GM21423 (cell line): Measurements from ENCODE around the gene HIPK1.
A peak's percentile ranks its signal among the peaks of the same experiment; 100 is the strongest.

ENCODE experiments used
- ATAC-seq: cut with Tn5 transposase; IDR thresholded peaks from one replicate; pipeline ENCODE4 v1.9.1; 2021; ENCODE audit warnings: mild to moderate bottlenecking, moderate library complexity; ENCODE audit not compliant: unreplicated experiment

Gene HIPK1

DNA sequence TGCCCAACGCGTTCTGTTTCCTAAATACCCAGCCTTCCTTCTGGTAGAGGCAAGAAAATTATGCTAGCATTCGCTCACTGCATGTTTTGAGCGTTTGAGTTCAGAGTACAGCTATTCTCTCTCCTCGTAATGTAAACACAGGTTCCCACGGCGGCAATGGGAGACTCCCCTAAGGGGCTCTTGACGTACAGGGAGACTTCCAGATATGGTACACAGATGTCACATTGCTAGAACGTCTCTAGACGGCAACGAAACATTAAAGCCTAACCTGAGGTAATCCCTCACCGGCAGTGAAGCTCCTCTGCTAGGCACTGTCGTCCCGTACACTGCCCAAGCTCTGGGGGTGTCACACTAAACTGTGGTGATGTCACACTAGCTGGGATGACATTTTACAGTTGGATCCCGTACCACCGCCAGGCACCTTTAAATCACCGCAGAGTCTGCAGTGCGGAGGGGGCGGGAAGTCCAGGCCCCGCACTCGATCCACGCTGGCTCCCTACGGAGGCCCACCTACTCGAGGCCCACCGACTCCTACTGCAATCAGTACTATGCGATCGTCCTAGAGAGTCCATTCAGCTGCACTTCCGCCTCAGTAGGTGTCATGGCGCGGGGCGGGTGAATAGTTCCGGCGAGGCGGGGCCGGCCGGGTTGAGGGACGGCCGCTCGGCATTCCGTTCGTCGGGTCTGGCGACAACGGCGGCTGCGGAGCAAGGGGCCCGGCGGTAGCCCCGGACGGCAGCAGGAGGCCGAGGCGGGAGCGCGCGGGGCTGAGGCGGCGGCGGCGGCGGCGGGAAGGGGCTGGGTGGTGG, at the start of gene HIPK1:
HIPK1 (plus strand) TSS at position 384 of the 809 bp plus-strand sequence.
- peak; percentile 72 for ATAC-seq

DNA sequence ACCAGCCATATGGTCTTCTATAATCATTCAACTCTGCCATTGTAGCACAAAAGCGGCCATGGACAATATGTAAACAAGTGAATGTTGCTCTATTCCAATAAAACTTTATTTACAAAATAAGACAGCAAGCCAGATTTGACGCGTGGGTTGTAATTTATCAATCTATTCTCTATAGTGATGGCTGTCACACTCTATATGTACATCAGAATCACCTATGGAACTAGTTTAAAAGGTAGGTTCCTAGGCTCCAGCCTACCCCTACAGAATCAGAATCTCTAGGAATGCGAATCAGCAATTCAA, 49.4 kb upstream of the HIPK1 start:
- no peak for ATAC-seq

DNA sequence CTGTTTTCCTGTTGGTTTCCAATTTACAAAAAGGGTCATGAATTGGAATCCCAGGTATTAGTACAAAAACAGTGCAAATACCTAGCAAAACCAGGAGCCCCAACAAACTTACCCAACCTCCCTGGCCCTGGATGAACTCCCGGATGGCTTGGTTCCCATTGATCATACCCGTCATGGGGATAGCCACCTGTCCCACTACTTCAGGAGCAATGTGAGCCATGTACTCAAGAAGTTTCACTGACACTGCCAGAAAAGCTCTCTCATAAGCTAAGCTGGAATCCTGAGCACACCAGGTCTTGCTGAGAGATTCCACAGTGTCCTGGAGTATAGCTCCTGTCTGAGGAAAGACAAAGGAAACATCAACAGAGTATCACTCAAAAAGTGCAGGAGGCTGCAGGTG, 47.5 kb upstream of the HIPK1 start:
- ATAC-seq = no peak

DNA sequence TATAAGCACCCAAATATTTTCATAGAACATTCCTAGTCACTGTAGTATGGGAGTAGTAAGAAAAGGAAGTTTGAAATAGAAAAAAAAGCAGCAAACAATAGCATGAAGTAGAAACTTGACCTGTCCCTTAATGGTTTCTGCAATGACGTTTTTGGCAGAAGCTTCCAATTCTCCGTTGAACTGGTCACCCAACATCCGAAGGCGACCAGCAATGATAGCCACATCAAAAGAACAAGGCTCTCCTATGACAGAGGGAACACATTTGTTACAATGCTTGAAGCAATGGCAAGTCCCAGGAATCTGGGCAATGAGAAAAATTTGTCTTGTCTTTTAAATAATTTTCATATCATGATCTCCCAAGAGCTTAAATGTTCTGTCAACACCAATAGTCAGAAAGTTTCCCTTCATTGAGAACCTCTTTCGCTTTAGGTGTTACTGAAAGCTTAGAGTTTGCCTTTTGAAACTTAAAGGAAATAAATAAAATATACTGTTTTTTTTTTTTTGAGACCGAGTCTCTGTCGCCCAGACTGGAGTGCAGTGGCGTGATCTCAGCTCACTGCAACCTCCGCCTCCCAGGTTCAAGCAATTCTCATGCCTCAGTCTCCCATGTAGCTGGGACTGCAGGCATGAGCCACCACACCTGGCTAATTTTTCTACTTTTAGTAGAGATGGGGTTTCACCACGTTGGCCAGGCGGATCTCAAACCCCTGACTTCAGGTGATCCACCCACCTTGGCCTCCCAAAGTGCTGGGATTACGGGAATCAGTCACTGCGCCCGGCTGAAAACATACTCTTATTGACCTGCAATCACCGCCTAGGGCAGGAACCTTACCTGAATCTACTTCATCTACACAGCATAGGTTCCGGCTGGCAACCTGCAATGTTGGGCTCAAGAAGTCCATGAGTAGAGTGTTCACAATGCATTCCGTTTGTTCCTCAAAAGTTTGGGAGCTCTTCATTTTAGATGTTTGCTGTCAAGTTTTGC, 42.4 kb upstream of the HIPK1 start:
- ATAC-seq = no peak

DNA sequence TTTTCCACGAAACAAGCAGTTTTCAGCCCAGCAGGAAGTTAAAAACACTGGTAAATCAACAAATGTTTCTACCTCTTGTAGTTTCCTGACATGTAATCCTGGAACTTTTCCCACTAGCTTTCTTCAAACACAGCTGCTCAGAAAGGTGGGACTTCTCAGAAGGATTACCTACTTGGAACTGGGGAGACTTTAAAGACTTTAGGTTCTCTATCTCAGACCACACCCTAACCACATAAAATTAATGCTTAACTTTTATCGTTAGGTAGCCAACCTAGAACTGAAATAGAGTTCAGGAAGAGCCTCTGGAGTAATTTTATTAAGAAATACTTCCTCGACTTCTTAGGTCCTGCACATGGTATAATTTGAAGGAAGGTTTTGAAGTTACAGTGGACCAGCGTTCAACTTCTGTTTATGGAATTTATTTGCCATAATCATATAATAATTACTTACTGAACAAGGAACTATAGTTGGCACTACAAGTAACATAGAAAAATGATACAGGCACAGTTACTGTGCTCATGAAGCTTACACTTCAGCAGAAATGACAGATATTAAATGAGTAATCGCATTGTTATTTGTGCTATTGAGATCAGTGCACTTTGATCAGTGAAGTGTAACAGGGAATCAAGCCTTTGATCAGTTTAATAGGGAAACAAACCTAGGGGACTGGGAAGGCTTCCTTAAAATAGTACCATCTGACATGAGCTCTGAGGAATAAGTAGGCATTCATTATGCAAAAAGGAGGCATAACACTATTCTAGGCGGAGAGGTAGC, 41.5 kb upstream of the HIPK1 start, which contains the start of gene BCL2L15:
BCL2L15 (minus strand) TSS at position 180 of the 774 bp plus-strand sequence. CDS start 206 bp downstream, outside the sequence.
- ATAC-seq = no peak

DNA sequence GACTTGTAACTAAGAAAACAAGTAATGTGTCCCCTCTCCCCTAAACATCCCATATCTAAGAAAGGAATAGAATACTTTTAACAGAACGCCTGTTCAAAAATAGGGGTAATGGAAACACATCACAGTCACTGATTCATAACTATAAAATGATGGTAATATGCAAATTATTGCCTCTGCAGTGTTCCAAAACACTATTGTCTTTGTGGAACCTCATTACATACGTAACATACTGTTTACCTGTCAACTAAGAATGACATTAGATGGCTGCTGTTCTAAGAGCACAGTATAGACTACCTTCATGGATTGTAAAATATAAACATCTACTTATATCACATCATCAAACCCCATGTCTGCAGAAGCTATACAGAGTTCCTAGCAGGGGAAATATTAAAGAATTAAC, 38.3 kb upstream of the HIPK1 start:
- ATAC-seq = no peak

DNA sequence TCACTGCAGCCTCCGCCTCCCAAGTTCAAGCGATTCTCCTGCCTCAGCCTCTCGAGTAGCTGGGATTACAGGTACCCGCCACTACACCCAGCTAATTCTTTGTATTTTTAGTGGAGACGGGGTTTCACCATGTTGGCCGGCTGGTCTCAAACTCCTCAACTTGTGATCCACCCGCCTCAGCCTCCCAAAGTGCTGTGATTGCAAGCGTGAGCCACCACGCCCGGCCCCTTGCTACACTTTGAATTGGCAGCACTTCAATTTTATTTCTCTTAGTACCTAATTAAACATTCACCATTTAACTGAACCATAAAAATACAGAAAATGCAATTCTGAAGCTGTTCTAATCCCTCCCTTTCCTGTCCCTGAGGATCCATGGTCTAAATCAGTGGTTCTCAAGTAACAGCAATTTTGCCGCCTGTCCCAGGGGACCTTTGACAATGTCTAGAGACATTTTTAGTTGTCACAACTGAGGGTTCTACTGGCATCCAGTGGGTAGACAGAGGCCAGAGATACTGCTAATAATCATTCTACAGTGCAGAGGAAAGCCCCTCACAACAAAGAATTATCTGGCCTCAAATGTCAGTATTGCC, 37.4 kb upstream of the HIPK1 start:
- no peak for ATAC-seq

DNA sequence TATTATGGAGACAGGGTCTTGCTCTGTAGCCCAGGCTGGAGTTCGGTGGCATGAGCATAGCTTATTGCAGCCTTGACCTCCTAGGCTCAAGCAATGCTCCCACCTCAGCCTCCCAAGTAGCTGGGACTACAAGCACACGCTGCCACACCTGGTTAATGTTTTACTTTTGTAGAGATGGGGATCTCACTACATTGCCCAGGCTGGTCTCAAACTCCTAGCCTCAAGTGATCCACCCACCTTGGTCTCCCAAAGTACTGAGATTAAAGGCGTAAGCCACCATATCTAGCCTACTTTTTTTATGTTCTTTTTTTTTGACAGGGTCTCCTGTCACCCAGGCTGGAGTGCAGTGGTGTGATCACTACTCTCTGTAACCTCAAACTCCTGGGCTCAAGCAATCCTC, 35.9 kb upstream of the HIPK1 start:
- ATAC-seq = no peak

DNA sequence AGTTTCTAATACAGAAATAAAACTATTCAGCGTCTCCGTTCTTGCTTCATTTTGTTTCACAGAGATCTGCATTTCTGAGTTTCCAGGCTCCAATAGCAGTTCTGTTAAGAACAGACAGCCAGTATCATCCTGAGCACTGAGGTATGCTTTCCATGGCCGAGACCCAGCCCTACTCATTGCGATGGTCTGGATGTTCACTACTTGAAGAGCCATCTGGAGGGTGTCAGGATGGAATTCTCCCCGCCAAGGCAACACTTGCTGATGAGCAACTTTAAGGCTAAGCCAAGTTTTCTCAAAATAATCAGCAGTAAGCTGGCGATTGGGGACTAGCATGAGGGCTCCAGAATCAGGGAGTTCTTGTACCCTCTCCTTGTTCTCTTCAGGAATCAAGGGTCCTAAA, 34.0 kb upstream of the HIPK1 start:
- ATAC-seq = no peak

DNA sequence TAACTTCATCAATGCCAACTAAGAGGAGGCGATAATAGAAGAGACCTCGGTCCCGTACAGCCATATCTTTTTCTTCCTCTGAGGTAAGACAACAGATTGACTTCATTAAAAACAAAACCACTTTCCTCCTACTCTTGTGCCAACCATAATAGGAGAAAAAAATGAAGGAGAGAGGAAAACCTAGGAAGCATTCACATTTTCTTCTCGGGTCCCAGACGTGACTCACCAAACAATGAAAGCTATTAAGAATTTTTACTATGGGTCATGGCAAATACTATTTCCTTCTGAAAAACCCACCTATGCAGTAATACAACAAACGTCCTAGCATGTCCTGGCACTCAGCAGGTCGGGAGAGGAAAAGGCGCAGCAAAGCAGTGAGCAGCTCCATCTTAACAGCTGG, 33.2 kb upstream of the HIPK1 start:
- ATAC-seq = no peak

DNA sequence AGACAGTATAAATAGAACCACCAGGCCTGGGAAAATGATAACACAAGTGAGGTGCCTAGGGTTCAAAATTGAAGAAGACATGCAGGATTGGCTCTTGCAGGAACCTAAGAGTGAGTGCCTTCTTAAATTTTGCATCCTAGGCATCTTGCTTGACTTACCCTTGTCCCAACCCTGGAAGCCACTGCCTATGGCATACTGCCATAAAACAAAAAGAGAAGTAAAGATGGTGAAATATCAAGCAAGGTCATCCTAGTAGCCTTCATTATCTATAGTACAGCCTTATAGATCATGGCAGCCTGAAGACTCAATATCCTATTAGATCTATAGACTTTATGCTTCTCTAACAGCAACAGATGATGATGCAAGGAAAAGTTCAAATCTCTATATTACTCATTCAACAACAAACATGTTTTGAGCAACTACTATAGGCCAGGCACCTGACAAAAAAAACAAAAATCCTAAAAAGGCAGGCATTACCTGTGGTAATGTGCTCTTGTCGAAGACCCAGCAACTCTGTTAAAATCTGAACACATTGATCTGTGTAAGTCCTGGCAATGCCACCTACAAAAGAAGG, 30.8 kb upstream of the HIPK1 start:
- no peak for ATAC-seq

DNA sequence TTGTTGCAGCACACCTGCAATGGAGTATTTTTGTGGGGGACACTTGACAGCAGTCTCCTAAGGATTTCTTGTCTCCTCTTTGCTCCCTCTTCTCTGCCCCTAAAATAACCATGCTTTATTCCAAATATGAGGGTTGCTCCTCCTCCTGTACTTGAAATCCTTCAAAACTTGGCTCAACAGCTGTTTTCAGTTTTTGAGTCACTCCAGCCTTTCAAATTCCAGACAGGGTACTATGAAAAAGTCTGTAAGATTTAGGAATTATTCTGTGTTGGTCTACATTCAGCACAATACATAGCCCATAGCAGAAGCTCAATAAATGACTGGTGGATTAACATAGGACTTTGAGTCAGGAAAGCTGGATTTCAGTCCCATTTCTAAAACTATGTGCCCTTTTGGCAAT, 30.0 kb upstream of the HIPK1 start:
- no peak for ATAC-seq

DNA sequence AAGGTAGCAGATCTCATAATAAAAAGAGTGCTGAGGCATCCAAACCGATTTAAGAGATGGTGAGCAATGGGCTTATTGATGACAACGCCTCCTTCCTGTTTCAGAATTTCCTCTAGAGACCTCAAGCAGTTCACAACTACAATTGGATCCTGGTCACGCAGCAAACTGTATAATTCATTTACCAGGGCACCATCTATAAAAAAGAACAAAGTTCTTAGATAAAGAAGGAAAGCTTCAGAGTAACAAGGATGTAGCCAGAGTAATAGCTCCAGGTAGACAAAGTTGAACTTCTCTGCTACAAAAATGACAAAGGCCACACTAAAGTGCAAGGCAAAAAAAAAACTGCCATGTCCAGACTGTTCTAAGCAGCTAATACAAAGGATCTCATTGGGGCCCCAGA, 27.9 kb upstream of the HIPK1 start:
- ATAC-seq = no peak

DNA sequence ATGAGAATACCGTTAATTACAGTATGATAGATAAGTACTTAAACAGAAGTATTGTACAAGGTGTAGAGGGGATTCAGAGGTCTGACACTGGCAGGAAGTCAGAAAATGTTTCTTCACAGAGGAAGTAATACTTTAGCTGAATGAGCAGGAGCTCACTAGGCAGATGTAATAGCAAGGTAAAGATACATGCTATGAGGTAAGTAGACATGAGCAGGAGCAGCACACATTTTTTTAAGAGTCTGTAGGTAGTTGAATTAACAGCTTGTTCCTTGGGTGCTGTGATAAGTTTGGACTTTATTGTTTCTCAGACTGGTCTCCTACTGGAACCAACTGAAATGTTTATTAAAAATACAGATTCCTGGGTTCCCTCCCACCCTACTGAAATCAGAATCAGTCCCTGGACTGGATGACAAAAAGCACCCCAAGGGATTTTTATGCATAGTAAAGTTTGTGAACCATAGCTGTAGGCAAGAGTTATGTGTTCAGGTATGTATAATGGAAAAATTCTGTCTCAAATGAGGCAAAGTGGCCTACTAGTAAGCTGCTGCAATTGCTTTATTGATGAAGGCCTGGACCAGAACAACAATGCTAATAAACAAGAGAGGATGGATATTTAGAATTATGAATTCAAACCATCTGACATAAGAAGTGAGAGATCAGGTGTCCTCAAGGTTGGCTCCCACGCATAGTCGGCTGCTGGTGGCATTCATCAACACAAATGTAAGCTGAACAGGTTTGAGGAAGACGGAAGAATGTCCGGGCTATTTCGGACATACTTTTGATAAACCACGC, 25.4 kb upstream of the HIPK1 start:
- no peak for ATAC-seq

DNA sequence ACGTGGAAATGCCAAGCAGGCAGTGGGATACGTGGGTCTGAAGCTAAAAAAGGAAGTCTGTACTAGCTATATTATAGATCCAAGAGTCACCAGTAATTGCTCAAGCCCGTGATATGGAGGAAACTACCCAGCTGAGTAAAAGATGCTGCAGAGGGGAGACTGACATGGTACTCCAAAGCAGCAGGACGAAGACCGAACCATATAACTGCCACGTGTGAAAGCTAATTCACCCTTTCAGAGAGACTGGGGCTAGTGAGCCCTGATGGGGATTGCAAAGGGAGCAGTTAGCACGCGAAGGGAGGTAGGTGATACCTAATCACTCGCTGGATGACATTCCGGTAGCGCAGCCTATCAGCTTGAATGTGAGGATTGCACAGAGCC, 24.8 kb upstream of the HIPK1 start:
- ATAC-seq = peak; percentile 26

DNA sequence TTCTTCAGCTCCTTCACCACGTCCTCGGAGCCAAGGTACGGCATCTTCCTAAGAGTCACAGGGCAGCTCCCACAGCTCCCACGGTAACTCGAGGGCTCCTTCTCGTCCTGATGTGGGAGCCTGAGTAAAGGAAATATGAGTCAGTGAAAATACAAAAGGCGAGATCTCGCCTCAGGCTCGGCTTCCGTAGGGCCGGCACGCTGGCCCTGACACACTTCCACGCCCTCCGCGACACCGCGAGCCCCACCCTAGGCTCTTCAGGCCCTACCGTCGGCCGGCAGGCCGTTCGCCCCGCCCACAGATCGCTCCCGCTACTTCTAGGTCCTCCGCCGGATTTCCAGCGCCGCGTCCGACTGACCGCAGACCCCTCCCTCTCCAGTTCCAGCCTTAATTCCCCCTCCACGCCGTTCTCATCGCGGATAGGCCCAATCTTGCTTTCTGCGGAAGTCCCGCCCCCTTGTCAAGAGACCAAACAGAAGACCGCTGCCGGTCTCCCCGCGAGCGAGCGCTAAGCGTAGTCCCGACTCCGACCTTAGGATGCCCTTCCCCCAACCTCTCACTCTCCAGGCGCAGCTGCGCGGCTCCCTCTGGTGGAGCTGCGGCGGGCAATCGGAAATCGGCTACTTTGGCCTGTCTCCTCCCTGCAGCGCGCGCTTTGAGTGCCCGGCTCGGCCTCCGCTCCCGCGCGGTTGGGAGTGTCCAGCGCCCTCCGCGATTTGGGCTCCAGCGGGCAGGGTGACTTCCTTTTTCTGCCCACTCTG, 24.3 kb upstream of the HIPK1 start, which contains the start of the genes AP4B1 and DCLRE1B:
AP4B1 (minus strand) TSS at position 126 of the 761 bp plus-strand sequence; CDS start at position 44, 82 bp downstream.
DCLRE1B (plus strand) TSS at position 653 of the 761 bp plus-strand sequence. CDS start 261 bp downstream, outside the sequence.
- peak; percentile 90 for ATAC-seq

DNA sequence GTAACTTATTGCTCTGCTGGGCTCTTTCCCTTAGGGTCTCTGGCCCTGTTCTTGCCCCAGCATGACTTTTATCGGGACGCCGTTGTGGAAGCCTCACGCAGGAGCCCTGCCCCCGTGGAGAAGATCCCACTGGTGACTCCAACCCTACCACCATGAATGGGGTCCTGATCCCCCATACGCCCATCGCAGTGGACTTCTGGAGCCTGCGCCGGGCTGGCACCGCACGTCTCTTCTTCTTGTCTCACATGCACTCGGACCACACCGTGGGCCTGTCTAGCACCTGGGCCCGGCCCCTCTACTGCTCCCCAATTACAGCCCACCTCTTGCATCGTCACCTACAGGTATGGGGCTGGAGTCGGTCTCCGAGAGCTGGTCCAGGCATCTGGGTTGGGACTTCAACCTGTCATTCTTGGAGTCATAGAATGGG, 23.7 kb upstream of the HIPK1 start:
- ATAC-seq = peak; percentile 0

DNA sequence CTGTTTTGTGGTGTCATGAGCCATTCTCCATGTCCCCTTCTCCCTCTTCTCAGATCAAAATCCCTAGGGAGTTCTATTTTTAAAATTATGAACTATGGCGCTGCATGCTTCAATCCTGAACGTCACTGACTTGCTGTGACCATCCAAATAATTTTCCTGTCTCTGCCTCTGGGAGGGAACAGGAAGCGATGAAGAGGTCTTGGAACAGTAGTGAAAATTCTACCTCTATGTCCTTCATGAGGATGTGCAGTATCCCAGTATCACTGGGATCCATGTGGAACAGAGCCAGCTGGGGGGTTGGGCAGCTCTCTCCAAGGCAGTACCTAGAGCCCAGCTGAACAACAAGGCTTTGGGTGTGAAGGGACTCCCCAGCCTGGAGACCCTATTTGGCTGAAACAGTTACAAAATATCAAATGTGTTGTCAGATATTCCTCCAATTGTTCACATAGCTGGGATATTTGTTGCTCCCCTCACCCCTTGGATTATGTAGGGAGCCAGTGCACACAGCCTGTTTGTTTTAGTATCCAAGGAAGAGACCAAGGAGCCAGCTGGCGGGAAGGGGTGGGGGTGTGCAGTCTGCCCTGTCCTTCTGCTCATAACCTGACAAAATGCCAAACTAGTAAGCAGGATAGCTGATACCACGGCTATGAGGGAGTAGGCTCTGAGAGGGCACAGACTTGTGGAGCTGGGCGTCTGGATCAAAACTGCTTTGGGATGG, 16.4 kb upstream of the HIPK1 start:
- no peak for ATAC-seq
